SJCRH30 (cell line): Measurements from ENCODE around the gene LTB. TPM values are rescaled to one million over a fixed set of nuclear protein-coding genes. Genes with fewer than 3 reads are reported as not detected.
A peak's percentile ranks its signal among the peaks of the same experiment; 100 is the strongest.

Source experiments
- DNase-seq, 2 experiments: peaks; one replicate each; pipeline ENCODE4 v3.0.0-alpha.2; 2015 to 2020
- H3K27ac ChIP-seq: fragments of 250-450 bp; sonication (Bioruptor Pico); 2 replicates; pipeline ENCODE4 v1.5.1; 2020; ENCODE audit warnings: mild to moderate bottlenecking, moderate library complexity
- H3K27me3 ChIP-seq: fragments of 250-450 bp; sonication (Bioruptor Pico); 2 replicates; pipeline ENCODE4 v1.5.1; 2020; ENCODE audit warnings: mild to moderate bottlenecking, moderate library complexity
- H3K36me3 ChIP-seq: fragments of 250-450 bp; sonication (Bioruptor Pico); 2 replicates; pipeline ENCODE4 v1.5.1; 2020; ENCODE audit warnings: mild to moderate bottlenecking, moderate library complexity
- H3K4me1 ChIP-seq: fragments of 250-450 bp; sonication (Bioruptor Pico); 2 replicates; pipeline ENCODE4 v1.5.1; 2020; ENCODE audit warnings: mild to moderate bottlenecking, moderate library complexity
- H3K4me3 ChIP-seq: fragments of 250-450 bp; sonication (Bioruptor Pico); 2 replicates; pipeline ENCODE4 v1.5.1; 2020; ENCODE audit warnings: mild to moderate bottlenecking, moderate library complexity
- H3K9me3 ChIP-seq: fragments of 250-450 bp; sonication (Bioruptor Pico); replicated peaks from 2 replicates; pipeline ENCODE4 v1.5.1; 2020; ENCODE audit warnings: mild to moderate bottlenecking, moderate library complexity
- total RNA-seq: library from RNA; depleted of rRNA; stranded (reverse); fragments of >200 nt; shearing (Covaris generic); gene quantifications from 2 replicates; pipeline ENCODE4 v1.2.3, GENCODE V29; 2014; rRNA removed

The LTB gene
- total RNA-seq, 1 experiment from 2014 or later: not detected

- no peak overlapping the region for H3K27ac ChIP-seq
- H3K36me3 ChIP-seq: peaks cover 73% of the 10 kb centered on the region
- no peak for DNase-seq
- peaks cover 31% of the 10 kb centered on the region for H3K4me1 ChIP-seq
- H3K27me3 ChIP-seq: no peaks in the 10 kb centered on the region
- H3K4me3 ChIP-seq: 0 out of 2 replicates have a peak overlapping the region, but pooled peaks have one; percentile 5
- no peaks in the 10 kb centered on the region for H3K9me3 ChIP-seq
Measured at GRCh38 chr6:31538805-31539400, 43.3 kb downstream of the LTB start.

- no peak overlapping the region for H3K4me3 ChIP-seq
- H3K9me3 ChIP-seq: no peaks in the 10 kb centered on the region
- no peaks in the 10 kb centered on the region for H3K27me3 ChIP-seq
- H3K36me3 ChIP-seq: peaks cover 99% of the 10 kb centered on the region
- H3K4me1 ChIP-seq: peaks cover 28% of the 10 kb centered on the region
- no peak overlapping the region for H3K27ac ChIP-seq
- DNase-seq: no peak
Measured at GRCh38 chr6:31535538-31536324, 46.5 kb downstream of the LTB start.

- Histone ChIP-seq H3K4me3 (no peak overlapping the region), H3K27me3 (no peaks in the 10 kb centered on the region), H3K36me3 (peaks cover 95% of the 10 kb centered on the region), H3K27ac (no peak overlapping the region), H3K4me1 (peaks cover 28% of the 10 kb centered on the region), H3K9me3 (no peaks in the 10 kb centered on the region)
- DNase-seq: no peak
Measured at GRCh38 chr6:31534521-31535040, 47.6 kb downstream of the LTB start.

- no peak overlapping the region for H3K27ac ChIP-seq
- no peaks in the 10 kb centered on the region for H3K9me3 ChIP-seq
- peaks cover 91% of the 10 kb centered on the region for H3K36me3 ChIP-seq
- no peaks in the 10 kb centered on the region for H3K27me3 ChIP-seq
- no peak overlapping the region for H3K4me3 ChIP-seq
- no peak for DNase-seq
- H3K4me1 ChIP-seq: peaks cover 22% of the 10 kb centered on the region
Measured at GRCh38 chr6:31534011-31534410, 48.2 kb downstream of the LTB start.

- Histone ChIP-seq H3K9me3 (no peaks in the 10 kb centered on the region), H3K4me1 (peaks cover 17% of the 10 kb centered on the region), H3K27me3 (no peaks in the 10 kb centered on the region), H3K36me3 (peaks cover 85% of the 10 kb centered on the region), H3K27ac (no peak overlapping the region), H3K4me3 (no peak overlapping the region)
- DNase-seq: no peak
Measured at GRCh38 chr6:31533455-31533841, 48.8 kb downstream of the LTB start.

- H3K27ac ChIP-seq: no peak overlapping the region
- H3K4me1 ChIP-seq: peaks cover 11% of the 10 kb centered on the region
Measured at GRCh38 chr6:31532644-31533454, 49.4 kb downstream of the LTB start.

GRCh38 chr6:31531771-31532643 lies 50.2 kb downstream of the LTB start:
- no peak overlapping the region for H3K4me3 ChIP-seq
- H3K9me3 ChIP-seq: no peaks in the 10 kb centered on the region
- H3K4me1 ChIP-seq: peaks cover 4% of the 10 kb centered on the region
- H3K27ac ChIP-seq: no peak overlapping the region
- H3K27me3 ChIP-seq: no peaks in the 10 kb centered on the region
- no peak for DNase-seq
- H3K36me3 ChIP-seq: peaks cover 71% of the 10 kb centered on the region

More at GRCh38 chr6:31532644-31533454, 49.4 kb downstream of the LTB start:
- Histone ChIP-seq H3K27me3 (no peaks in the 10 kb centered on the region), H3K36me3 (peaks cover 79% of the 10 kb centered on the region), H3K9me3 (no peaks in the 10 kb centered on the region), H3K4me3 (no peak overlapping the region)
- DNase-seq: no peak

- Histone ChIP-seq H3K27ac (no peak overlapping the region), H3K4me1 (no peaks in the 10 kb centered on the region; the same call in 1 of the 2 replicates), H3K4me3 (no peak overlapping the region), H3K27me3 (no peaks in the 10 kb centered on the region), H3K9me3 (no peaks in the 10 kb centered on the region), H3K36me3 (peaks cover 62% of the 10 kb centered on the region)
- DNase-seq: no peak
Measured at GRCh38 chr6:31531162-31531561, 51.1 kb downstream of the LTB start.

GRCh38 chr6:31530659-31531058 lies 51.6 kb downstream of the LTB start:
- H3K4me1 ChIP-seq: no peaks in the 10 kb centered on the region; the same call in 1 of the 2 replicates
- H3K4me3 ChIP-seq: no peak overlapping the region
- no peaks in the 10 kb centered on the region for H3K9me3 ChIP-seq
- peaks cover 57% of the 10 kb centered on the region for H3K36me3 ChIP-seq
- H3K27ac ChIP-seq: no peak overlapping the region
- no peaks in the 10 kb centered on the region for H3K27me3 ChIP-seq
- no peak for DNase-seq

Other genes starting within 250 kb of the LTB start
- gene HLA-B, start 225.2 kb downstream of the LTB start, total RNA-seq: not detected in 2 replicates
- gene MICA, start 178.8 kb downstream of the LTB start, total RNA-seq: 6.8 and 7.7 TPM in 2 replicates
- not detected in 2 replicates for gene MICB, start 84.3 kb downstream of the LTB start, total RNA-seq
- not detected in 2 replicates for gene MCCD1, start 53.5 kb downstream of the LTB start, total RNA-seq
- 673 and 762 TPM in 2 replicates for gene DDX39B, start 40.4 kb downstream of the LTB start, total RNA-seq
- 0.91 and 1.4 TPM in 2 replicates for gene ATP6V1G2, start 35.8 kb downstream of the LTB start, total RNA-seq
- 8.5 and 10.6 TPM in 2 replicates for gene NFKBIL1, start 34.8 kb downstream of the LTB start, total RNA-seq
- not detected in 2 replicates for gene LTA, start 10.1 kb downstream of the LTB start, total RNA-seq
- gene TNF, start 6.9 kb downstream of the LTB start, total RNA-seq: not detected in 2 replicates
- not detected in 2 replicates for gene LST1, start 3.9 kb upstream of the LTB start, total RNA-seq
- gene NCR3, start 10.6 kb upstream of the LTB start, total RNA-seq: not detected in 2 replicates
- gene AIF1, start 32.8 kb upstream of the LTB start, total RNA-seq: not detected in 2 replicates
- 98.7 and 109 TPM in 2 replicates for gene PRRC2A, start 38.3 kb upstream of the LTB start, total RNA-seq
- 165 and 188 TPM in 2 replicates for gene BAG6, start 70.2 kb upstream of the LTB start, total RNA-seq
- gene APOM, start 73.5 kb upstream of the LTB start, total RNA-seq: 1.8 and 2.0 TPM in 2 replicates
- gene C6orf47, start 78.4 kb upstream of the LTB start, total RNA-seq: 17.6 and 19.0 TPM in 2 replicates
- gene GPANK1, start 82.6 kb upstream of the LTB start, total RNA-seq: 19.5 and 23.6 TPM in 2 replicates
- 197 and 208 TPM in 2 replicates for gene CSNK2B, start 83.7 kb upstream of the LTB start, total RNA-seq
- 3.2 and 7.0 TPM in 2 replicates for gene LY6G5B, start 87.6 kb upstream of the LTB start, total RNA-seq
- 0.25 and 1.6 TPM in 2 replicates for gene LY6G5C, start 98.6 kb upstream of the LTB start, total RNA-seq
- gene ABHD16A, start 120.9 kb upstream of the LTB start, total RNA-seq: 18.8 and 22.4 TPM in 2 replicates
- not detected in 2 replicates for gene LY6G6F, start 124.4 kb upstream of the LTB start, total RNA-seq
- gene LY6G6D, start 132.9 kb upstream of the LTB start, total RNA-seq: not detected in 2 replicates
- gene LY6G6C, start 139.3 kb upstream of the LTB start, total RNA-seq: not detected in 2 replicates
- gene MPIG6B, start 140.9 kb upstream of the LTB start, total RNA-seq: 0.47 TPM in 1 of 2 replicates, not detected in the other
- 39.1 and 42.7 TPM in 2 replicates for gene DDAH2, start 146.9 kb upstream of the LTB start, total RNA-seq
- gene CLIC1, start 154.1 kb upstream of the LTB start, total RNA-seq: 210 and 234 TPM in 2 replicates
- gene MSH5, start 157.6 kb upstream of the LTB start, total RNA-seq: 12.9 and 13.4 TPM in 2 replicates
- 0.89 and 1.4 TPM in 2 replicates for gene SAPCD1, start 180.2 kb upstream of the LTB start, total RNA-seq
- 0.28 and 0.34 TPM in 2 replicates for gene VWA7, start 194.9 kb upstream of the LTB start, total RNA-seq
- 42.5 and 45.8 TPM in 2 replicates for gene VARS1, start 213.3 kb upstream of the LTB start, total RNA-seq
- gene LSM2, start 224.5 kb upstream of the LTB start, total RNA-seq: 90.1 and 106 TPM in 2 replicates
- gene HSPA1L, start 232.9 kb upstream of the LTB start, total RNA-seq: 0.10 and 0.14 TPM in 2 replicates
- 0.56 TPM in 1 of 2 replicates, not detected in the other for gene HSPA1A, start 233.1 kb upstream of the LTB start, total RNA-seq
- gene HSPA1B, start 245.3 kb upstream of the LTB start, total RNA-seq: 106 and 118 TPM in 2 replicates